SK-N-SH treated with all-trans-retinoic acid at 6 μM for 48 hours (cell line): Measurements from ENCODE around the gene PAMR1.

Experiments
- ARNTL ChIP-seq: fragments of 450-650 bp; formaldehyde crosslinking; IDR thresholded peaks from 2 replicates; pipeline ENCODE4 v1.5.0; 2020; ENCODE audit warnings: low read depth, mild to moderate bottlenecking, moderate library complexity, borderline replicate concordance
- GLIS3 ChIP-seq: fragments of 250-450 bp; sonication (Bioruptor Pico); IDR thresholded peaks from 2 replicates; pipeline ENCODE4 v1.5.0; 2020; ENCODE audit warnings: mild to moderate bottlenecking, moderate library complexity
- ISL1 ChIP-seq: fragments of 250-450 bp; sonication (Bioruptor Pico); IDR thresholded peaks from 2 replicates; pipeline ENCODE4 v2.1.2; 2022; ENCODE audit warnings: mild to moderate bottlenecking, moderate library complexity
- OSR1 ChIP-seq: fragments of 250-450 bp; sonication (Bioruptor Pico); IDR thresholded peaks from 2 replicates; pipeline ENCODE4 v1.8.0; 2022; ENCODE audit warnings: moderate library complexity, mild to moderate bottlenecking, inconsistent platforms
- PATZ1 ChIP-seq: fragments of 250-450 bp; sonication (Bioruptor Pico); IDR thresholded peaks from 2 replicates; pipeline ENCODE4 v1.8.0; 2020; ENCODE audit warnings: mild to moderate bottlenecking, moderate library complexity, borderline replicate concordance
- RARB ChIP-seq: fragments of 250-450 bp; sonication (Bioruptor Pico); IDR thresholded peaks from 2 replicates; pipeline ENCODE4 v1.8.0; 2021; ENCODE audit warnings: mild to moderate bottlenecking, moderate library complexity
- SNAI2 ChIP-seq: fragments of 250-450 bp; sonication (Bioruptor Pico); IDR thresholded peaks from 2 replicates; pipeline ENCODE4 v1.5.0; 2020; ENCODE audit warnings: mild to moderate bottlenecking, moderate library complexity
- ZFP3 ChIP-seq: fragments of 250-450 bp; sonication (Bioruptor Pico); IDR thresholded peaks from 2 replicates; pipeline ENCODE4 v1.5.0; 2020; ENCODE audit warnings: mild to moderate bottlenecking, moderate library complexity
- ZFP30 ChIP-seq: fragments of 450-650 bp; formaldehyde crosslinking; IDR thresholded peaks from 2 replicates; pipeline ENCODE4 v1.5.0; 2022; ENCODE audit warnings: mild to moderate bottlenecking, moderate library complexity

- no peak for TF ChIP-seq PATZ1 (CRISPR knock-in tag)
- TF ChIP-seq ZFP3 = no peak
- no peak for TF ChIP-seq ARNTL
- no peak for TF ChIP-seq RARB (CRISPR knock-in tag)
- no peak for TF ChIP-seq SNAI2 (CRISPR knock-in tag)
- no peak for TF ChIP-seq GLIS3 (CRISPR knock-in tag)
- TF ChIP-seq ZFP30 = no peak
- TF ChIP-seq OSR1 (CRISPR knock-in tag) = no peak
- no peak for TF ChIP-seq ISL1
Observed at GRCh38 chr11:35473795-35474374, 51.5 kb downstream of the PAMR1 start.
